Endothelial cell (in vitro differentiated cells): ENCODE results near the gene MARCHF3. TPM values are rescaled to one million over a fixed set of nuclear protein-coding genes. Genes with fewer than 3 reads are reported as not detected.
A peak's percentile ranks its signal among the peaks of the same experiment; 100 is the strongest.
"Not testable (repeated sequence)": the region's sequence is repeated elsewhere in the genome, so short reads cannot be mapped to it uniquely, and the experiment has no call there.

Experiments
- DNase-seq: peaks from one replicate; pipeline ENCODE4 v3.0.0; 2021; ENCODE audit warnings: low spot score
- H3K27ac Mint-ChIP-seq: one replicate; pipeline ENCODE4 v1.8.0; 2021; ENCODE audit warnings: mixed read lengths, inconsistent platforms; ENCODE audit not compliant: unreplicated experiment
- H3K27me3 Mint-ChIP-seq: one replicate; pipeline ENCODE4 v1.8.0; 2021; ENCODE audit warnings: mild to moderate bottlenecking, moderate library complexity, mixed read lengths, inconsistent platforms; ENCODE audit not compliant: unreplicated experiment
- H3K36me3 Mint-ChIP-seq: one replicate; pipeline ENCODE4 v1.8.0; 2021; ENCODE audit warnings: mild to moderate bottlenecking, low read depth, mixed read lengths, inconsistent platforms; ENCODE audit not compliant: unreplicated experiment
- H3K4me1 Mint-ChIP-seq: one replicate; pipeline ENCODE4 v1.8.0; 2021; ENCODE audit warnings: mild to moderate bottlenecking, mixed read lengths, inconsistent platforms; ENCODE audit not compliant: unreplicated experiment
- H3K4me3 Mint-ChIP-seq: one replicate; pipeline ENCODE4 v1.8.0; 2021; ENCODE audit warnings: mild to moderate bottlenecking, mixed read lengths, inconsistent platforms; ENCODE audit not compliant: unreplicated experiment
- H3K9me3 Mint-ChIP-seq: one replicate; pipeline ENCODE4 v1.8.0; 2021; ENCODE audit warnings: mixed read lengths, inconsistent platforms; ENCODE audit not compliant: unreplicated experiment
- total RNA-seq: library from RNA; stranded (reverse); fragmentation: NEBNext Ultra II Directional; extraction: Animal tissue kit (Norgen Biotek cat#: 25700); gene quantifications from one replicate; pipeline ENCODE4 v1.2.1, GENCODE V29; 2021; ENCODE audit not compliant: unreplicated experiment
- TF ChIP-seq, protein P1 (sequence below): fragments of 200-600 bp; sonication (generic); IDR thresholded peaks from one replicate; pipeline ENCODE4 v1.5.0; 2021; ENCODE audit warnings: antibody characterized with exemption; ENCODE audit not compliant: unreplicated experiment

Gene MARCHF3
- total RNA-seq, 1 donor from 2014 or later, result 47.9 TPM

DNA sequence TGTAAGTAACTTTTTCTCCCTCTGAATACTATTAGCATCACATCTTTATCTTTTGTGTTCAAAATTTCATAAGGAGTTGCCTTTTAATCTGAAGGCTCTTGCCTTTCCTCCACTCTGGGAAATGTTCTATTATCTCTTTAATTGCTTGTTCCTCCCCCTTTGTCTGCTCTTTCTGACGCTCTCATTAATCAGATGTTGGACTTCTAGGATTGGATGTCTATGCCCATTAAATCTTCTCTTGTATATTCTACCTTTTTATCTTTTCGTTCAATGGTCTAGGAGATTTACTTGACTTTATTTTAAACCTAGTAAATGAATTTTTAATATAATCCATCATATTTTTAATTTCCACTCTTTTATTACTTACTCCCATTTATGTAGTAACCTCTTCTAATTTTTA is 76.7 kb downstream of the MARCHF3 start:
- no peak overlapping the region for H3K27ac Mint-ChIP-seq

DNA sequence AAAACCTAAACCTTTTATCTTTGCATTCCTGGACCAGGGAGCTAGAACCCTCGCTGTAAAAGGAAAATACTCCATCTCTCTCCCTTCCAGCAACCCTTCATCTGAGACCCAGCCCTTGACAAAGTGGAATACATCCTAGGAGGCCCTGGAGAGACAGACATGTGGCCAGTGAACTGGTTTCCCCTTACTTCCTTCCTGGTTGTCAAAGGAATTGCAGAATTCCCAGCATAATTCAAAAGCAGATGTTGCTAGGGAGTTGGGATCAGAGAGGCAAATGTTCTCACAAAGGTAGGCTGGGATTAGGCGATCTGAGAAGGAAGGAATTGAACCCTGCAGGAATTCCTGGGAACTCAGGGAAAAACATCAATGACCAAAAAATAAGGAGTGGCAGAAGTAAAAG is 80.9 kb downstream of the MARCHF3 start:
- no peak overlapping the region for H3K27ac Mint-ChIP-seq
- no peak for DNase-seq
- TF ChIP-seq, protein P1, sequence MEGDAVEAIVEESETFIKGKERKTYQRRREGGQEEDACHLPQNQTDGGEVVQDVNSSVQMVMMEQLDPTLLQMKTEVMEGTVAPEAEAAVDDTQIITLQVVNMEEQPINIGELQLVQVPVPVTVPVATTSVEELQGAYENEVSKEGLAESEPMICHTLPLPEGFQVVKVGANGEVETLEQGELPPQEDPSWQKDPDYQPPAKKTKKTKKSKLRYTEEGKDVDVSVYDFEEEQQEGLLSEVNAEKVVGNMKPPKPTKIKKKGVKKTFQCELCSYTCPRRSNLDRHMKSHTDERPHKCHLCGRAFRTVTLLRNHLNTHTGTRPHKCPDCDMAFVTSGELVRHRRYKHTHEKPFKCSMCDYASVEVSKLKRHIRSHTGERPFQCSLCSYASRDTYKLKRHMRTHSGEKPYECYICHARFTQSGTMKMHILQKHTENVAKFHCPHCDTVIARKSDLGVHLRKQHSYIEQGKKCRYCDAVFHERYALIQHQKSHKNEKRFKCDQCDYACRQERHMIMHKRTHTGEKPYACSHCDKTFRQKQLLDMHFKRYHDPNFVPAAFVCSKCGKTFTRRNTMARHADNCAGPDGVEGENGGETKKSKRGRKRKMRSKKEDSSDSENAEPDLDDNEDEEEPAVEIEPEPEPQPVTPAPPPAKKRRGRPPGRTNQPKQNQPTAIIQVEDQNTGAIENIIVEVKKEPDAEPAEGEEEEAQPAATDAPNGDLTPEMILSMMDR, result no peak
- peaks cover 24% of the 10 kb centered on the region for H3K4me1 Mint-ChIP-seq
- H3K4me3 Mint-ChIP-seq, result no peak overlapping the region
- peaks cover 1% of the 10 kb centered on the region for H3K27me3 Mint-ChIP-seq
- H3K9me3 Mint-ChIP-seq, result no peaks in the 10 kb centered on the region
- no peaks in the 10 kb centered on the region for H3K36me3 Mint-ChIP-seq

More for the DNA sequence above, 76.7 kb downstream of the MARCHF3 start:
- TF ChIP-seq, protein P1, result no peak
- Mint-ChIP-seq H3K9me3 (no peaks in the 10 kb centered on the region), H3K4me1 (peaks cover 10% of the 10 kb centered on the region), H3K4me3 (no peak overlapping the region), H3K27me3 (no peaks in the 10 kb centered on the region), H3K36me3 (no peaks in the 10 kb centered on the region)
- no peak for DNase-seq

DNA sequence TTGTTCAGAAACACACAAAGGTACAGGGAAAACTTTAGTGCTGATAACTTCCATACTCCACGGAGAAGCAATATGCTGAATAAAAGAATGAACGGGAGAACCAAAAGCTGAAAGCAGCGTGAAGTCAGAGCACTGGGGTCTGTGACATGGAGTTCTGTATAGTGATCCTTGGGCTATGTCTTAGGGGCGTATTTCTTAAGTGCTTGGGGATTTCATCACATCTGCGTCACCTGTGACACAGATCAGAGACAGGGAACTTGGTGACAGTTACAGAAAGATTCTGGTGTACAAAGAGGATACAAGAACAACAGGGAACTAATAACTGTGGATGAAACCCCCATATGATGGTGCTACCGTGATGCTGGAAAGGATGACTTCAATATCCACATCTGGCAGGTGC is 81.9 kb downstream of the MARCHF3 start:
- H3K27me3 Mint-ChIP-seq, result peaks cover 1% of the 10 kb centered on the region
- H3K4me3 Mint-ChIP-seq, result no peak overlapping the region
- no peaks in the 10 kb centered on the region for H3K9me3 Mint-ChIP-seq
- TF ChIP-seq, protein P1, result no peak
- H3K4me1 Mint-ChIP-seq, result peaks cover 21% of the 10 kb centered on the region
- no peak for DNase-seq
- H3K27ac Mint-ChIP-seq, result no peak overlapping the region
- H3K36me3 Mint-ChIP-seq, result no peaks in the 10 kb centered on the region

DNA sequence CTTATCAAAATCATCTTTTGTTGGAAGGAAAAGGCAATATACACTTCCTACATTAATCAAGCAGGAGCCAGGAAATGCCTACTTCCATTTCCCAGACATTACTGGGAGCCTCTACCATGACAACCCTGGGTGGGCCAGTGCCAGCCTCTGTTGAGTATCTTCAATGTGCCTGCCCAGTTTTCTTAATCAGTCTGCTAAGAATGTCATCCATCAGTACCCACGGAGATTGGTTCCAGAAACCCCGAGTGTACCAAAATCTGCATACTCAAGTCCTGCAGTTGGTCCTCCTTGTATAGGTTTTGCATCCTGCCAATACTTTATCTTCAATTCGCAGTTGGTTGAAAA is 82.4 kb downstream of the MARCHF3 start:
- no peak overlapping the region for H3K27ac Mint-ChIP-seq
- H3K4me3 Mint-ChIP-seq, result no peak overlapping the region
- H3K4me1 Mint-ChIP-seq, result peaks cover 20% of the 10 kb centered on the region
- TF ChIP-seq, protein P1, result no peak
- peaks cover 1% of the 10 kb centered on the region for H3K27me3 Mint-ChIP-seq
- no peak for DNase-seq
- H3K9me3 Mint-ChIP-seq, result no peaks in the 10 kb centered on the region
- H3K36me3 Mint-ChIP-seq, result no peaks in the 10 kb centered on the region

DNA sequence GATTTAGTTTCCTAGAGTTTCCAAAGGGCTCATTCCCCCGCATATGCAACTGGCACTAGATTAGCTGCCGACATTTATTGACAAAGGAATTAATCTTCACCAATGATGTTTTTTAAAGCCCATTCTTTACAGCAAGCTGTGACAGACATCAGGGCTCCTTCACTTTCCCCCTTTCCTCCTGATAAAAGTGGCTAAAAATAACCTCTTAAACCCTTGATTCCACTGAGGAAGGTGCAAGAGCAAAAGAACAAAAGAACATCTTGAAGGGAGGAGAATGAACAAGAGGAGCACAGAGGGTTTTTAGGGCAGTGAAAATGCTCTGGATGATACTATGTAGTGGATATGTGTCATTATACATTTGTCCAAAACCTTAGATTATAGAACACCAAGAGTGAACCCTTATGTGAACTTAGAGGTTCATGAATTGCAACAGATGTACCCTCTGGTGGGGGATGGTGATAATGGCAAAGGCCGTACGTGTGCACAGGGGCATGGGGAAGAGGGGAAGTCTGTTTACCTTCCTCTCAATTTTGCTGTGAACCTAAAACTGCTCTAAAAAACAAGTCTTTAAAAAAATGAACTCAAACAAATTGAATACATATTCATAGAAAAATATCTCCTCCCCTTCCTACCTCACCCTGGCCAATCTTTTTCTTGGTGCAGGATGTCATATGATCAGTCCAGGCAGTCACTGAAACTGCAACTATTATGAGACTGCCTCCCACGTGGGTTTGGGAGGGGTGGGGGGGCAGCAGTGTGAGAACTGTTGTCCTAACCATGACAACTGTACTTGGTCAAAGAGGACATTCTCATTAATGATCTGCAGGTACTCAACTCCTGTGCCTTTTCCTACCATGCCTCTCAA is 83.0 kb downstream of the MARCHF3 start:
- H3K27me3 Mint-ChIP-seq, result peaks cover 1% of the 10 kb centered on the region
- peak overlapping the region; percentile 49 for H3K27ac Mint-ChIP-seq
- DNase-seq, result no peak
- no peaks in the 10 kb centered on the region for H3K36me3 Mint-ChIP-seq
- H3K4me3 Mint-ChIP-seq, result no peak overlapping the region
- peaks cover 17% of the 10 kb centered on the region for H3K4me1 Mint-ChIP-seq
- TF ChIP-seq, protein P1, result no peak
- H3K9me3 Mint-ChIP-seq, result no peaks in the 10 kb centered on the region

DNA sequence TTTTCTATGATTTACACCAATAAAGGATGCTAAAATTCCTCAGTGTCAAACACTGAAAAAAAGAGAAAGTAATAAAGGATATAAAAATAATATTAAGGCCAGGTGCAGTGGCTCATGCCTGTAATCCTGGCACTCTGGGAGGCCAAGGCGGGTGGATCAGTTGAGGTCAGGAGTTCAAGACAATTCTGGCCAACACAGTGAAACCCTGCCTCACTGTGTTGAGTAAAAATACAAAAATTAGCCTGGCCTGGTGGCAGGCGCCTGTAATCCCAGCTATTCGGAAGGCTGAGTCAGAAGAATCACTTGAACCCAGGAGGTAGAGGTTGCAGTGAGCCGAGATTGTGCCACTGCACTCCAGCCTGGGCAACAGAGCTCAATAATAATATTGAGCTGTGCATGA is 87.5 kb downstream of the MARCHF3 start:
- peaks cover 18% of the 10 kb centered on the region for H3K4me1 Mint-ChIP-seq
- H3K36me3 Mint-ChIP-seq, H3K27ac Mint-ChIP-seq, H3K27me3 Mint-ChIP-seq, DNase-seq, H3K4me3 Mint-ChIP-seq, H3K9me3 Mint-ChIP-seq: not testable (repeated sequence)
